ENCODE measurements around the gene TMEM187. TPM values are rescaled to one million over a fixed set of nuclear protein-coding genes. Genes with fewer than 3 reads are reported as not detected.

TMEM187 gene
- total and polyA plus RNA-seq, 9 donors: 2.6 to 11.6 (median 9.4) TPM

GRCh38 chrX:154013001-154013421 lies 40.5 kb downstream of the TMEM187 start:
- no peaks in the 10 kb centered on the region for H3K27me3 ChIP-seq
- no peaks in the 10 kb centered on the region for H3K9me3 ChIP-seq
- H3K36me3 ChIP-seq: no peaks in the 10 kb centered on the region
- WGBS, 3 donors: 68 to 74% (median 72%) methylated on average over 11 to 17 of the region's 17 CpGs
- H3K4me1 ChIP-seq (ENCODE audit: insufficient read depth): no peaks in the 10 kb centered on the region
- H3K27ac ChIP-seq: no peak overlapping the region
- TF ChIP-seq EP300 (IDR thresholded peaks at IDR 0.05) (no peak), POLR2A (IDR thresholded peaks at IDR 0.05) (no peak)
- DNase-seq: no peak
- intact Hi-C loops (cut with DNase I): no loop called here
- H3K4me3 ChIP-seq: no peak overlapping the region

- Histone ChIP-seq H3K4me1 (ENCODE audit: insufficient read depth) (no peaks in the 10 kb centered on the region), H3K27me3 (no peaks in the 10 kb centered on the region), H3K4me3 (no peak overlapping the region), H3K36me3 (no peaks in the 10 kb centered on the region), H3K9me3 (no peaks in the 10 kb centered on the region), H3K27ac (no peak overlapping the region)
- intact Hi-C loops (cut with DNase I): no loop called here
- TF ChIP-seq POLR2A (IDR thresholded peaks at IDR 0.05) (no peak), CTCF (IDR thresholded peaks at IDR 0.05) (peak; percentile 64 to 79 (median 65))
- DNase-seq: peak in 3 of 5 donors; percentile 49 to 64 (median 62)
- 40 to 49% (median 47%) methylated on average over 20 of the region's 20 CpGs for WGBS, 3 donors
Observed at GRCh38 chrX:154013614-154014360, 41.2 kb downstream of the TMEM187 start.

DNA sequence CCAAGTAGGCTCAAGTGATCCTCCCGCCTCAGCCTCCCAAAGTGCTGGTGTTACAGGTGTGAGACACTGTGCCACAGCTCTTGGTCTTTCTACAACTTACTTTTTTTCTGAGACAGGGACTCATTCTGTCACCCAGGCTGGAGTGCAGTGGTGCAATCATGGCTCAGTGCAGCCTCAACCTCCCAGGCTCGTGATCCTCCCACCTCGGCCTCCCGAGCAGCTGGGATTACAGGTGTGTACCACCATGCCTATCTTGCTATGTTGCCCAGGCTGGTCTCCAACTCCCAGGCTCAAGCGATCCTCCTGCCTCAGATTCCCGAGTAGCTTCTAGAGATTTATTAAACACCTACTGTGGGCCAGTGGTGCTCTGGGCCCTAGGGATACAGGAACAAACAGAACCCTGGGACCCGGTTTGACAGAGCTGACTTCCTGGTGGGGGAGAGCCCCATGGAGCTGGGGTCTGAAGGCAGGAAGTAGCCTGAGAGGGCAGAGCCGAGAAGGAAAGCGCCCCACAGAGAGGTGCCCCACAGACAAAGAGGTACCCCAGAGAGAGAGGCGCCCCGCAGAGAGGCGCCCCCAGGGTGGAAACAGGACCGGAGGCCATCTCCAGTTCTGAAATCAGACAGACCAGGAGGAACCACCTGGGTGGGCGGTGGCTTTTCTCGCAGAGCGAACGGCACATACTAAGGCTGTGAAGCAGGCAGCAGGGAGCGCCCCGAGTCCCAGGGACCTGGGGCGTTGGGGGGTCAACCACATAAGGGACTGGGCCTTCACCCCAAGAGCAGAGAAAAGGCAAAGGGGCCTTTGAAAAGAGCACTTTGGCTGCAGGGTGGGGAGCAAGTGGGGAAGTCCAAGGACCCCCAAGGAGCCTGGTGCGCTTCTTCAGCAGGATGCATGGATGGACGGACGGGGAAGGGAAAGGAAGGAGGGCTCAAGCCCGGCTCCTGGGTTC lies 42.2 kb downstream of the TMEM187 start:
- no peak for DNase-seq
- no peak for TF ChIP-seq CTCF (IDR thresholded peaks at IDR 0.05)
- TF ChIP-seq EP300 (IDR thresholded peaks at IDR 0.05): no peak
- no peak for TF ChIP-seq POLR2A (IDR thresholded peaks at IDR 0.05)
- WGBS, 3 donors: 84 to 86% (median 86%) methylated on average over 24 of the region's 24 CpGs
- intact Hi-C loops (cut with DNase I): loop anchor here in 2 of 4 donors (5.0 kb wide), 2 partner anchors 38 to 78 kb away; no protein-coding TSS in a partner anchor
- no peaks in the 10 kb centered on the region for H3K36me3 ChIP-seq
- H3K9me3 ChIP-seq: no peaks in the 10 kb centered on the region
- no peak overlapping the region for H3K27ac ChIP-seq
- H3K4me1 ChIP-seq (ENCODE audit: insufficient read depth): no peaks in the 10 kb centered on the region
- H3K27me3 ChIP-seq: no peaks in the 10 kb centered on the region
- no peak overlapping the region for H3K4me3 ChIP-seq

DNA sequence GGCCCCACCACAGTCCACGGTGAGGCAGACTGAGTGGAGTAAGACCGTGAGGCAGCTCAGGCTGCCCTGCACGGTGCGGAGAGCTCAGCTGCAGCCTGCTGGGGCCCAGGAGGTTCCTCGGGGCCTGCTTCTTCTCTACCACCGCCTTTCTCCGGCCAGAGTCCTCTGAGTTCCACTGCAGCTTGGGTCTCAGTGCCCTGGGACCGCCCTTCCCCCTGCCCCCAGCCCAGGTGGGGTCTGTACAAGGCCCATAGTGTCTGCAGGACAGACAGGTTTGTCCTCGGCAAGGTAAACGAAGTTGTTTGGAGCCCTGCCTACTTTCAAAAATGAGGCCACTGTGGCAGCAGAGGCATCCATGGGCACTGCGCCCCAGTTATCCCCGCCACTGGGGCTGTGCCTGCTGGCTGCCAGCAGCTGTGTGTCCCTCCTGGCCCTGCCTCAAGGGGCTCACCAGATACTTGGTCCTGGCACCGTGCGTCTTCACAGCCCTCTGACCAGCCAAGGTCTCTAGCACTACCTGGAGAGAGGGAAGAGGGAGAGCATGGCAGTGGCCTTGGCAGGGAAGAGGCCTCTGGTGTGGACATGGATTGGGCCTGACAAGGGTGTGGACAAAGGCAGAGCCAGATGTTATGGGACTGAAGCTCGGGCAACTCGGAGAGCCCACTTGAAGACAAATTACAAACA lies 43.2 kb downstream of the TMEM187 start:
- intact Hi-C loops (cut with DNase I): loop anchor here in 2 of 4 donors (5.0 kb wide), 2 partner anchors 37 to 77 kb away; no protein-coding TSS in a partner anchor
- no peak for TF ChIP-seq EP300 (IDR thresholded peaks at IDR 0.05)
- no peak for TF ChIP-seq CTCF (IDR thresholded peaks at IDR 0.05)
- no peak for TF ChIP-seq POLR2A (IDR thresholded peaks at IDR 0.05)
- Histone ChIP-seq H3K4me1 (ENCODE audit: insufficient read depth) (no peaks in the 10 kb centered on the region), H3K27ac (no peak overlapping the region), H3K4me3 (no peak overlapping the region), H3K36me3 (no peaks in the 10 kb centered on the region), H3K9me3 (no peaks in the 10 kb centered on the region), H3K27me3 (no peaks in the 10 kb centered on the region)
- no peak for DNase-seq
- 68 to 77% (median 76%) methylated on average over 16 of the region's 16 CpGs for WGBS, 3 donors

Measured in ovary (tissue), 9 donors.